SK-MEL-5 (cell line): ENCODE data around the gene PRKAA2. TPM values are rescaled to one million over a fixed set of nuclear protein-coding genes. Genes with fewer than 3 reads are reported as not detected.

ENCODE experiments used
- small RNA-seq, 2 experiments: library from RNA; depleted of rRNA; stranded (forward); fragments of <200 nt; gene quantifications; one replicate each; pipeline ENCODE3, GENCODE V24; 2014
- total RNA-seq: library from RNA; depleted of rRNA; stranded (reverse); fragments of >200 nt; shearing (Covaris generic); gene quantifications from 2 replicates; pipeline ENCODE4 v1.2.3, GENCODE V29; 2014; rRNA removed

PRKAA2 gene
- total RNA-seq, 1 experiment from 2014 or later = 2.9 TPM

Small RNA genes within 50 kb of the gene (small RNA-seq; reads per million reads assigned to genes)
- gene AC099789.1 = 0 reads per million in 2 experiments

Other genes with a start within 250 kb of the PRKAA2 start
- gene PLPP3, start 65.8 kb upstream of the PRKAA2 start, total RNA-seq = 26.5 and 26.7 TPM in 2 replicates
- not detected in 2 replicates for gene FYB2, start 174.1 kb downstream of the PRKAA2 start, total RNA-seq
- not detected in 2 replicates for gene C8A, start 209.5 kb downstream of the PRKAA2 start, total RNA-seq